ENCODE measurements around the gene COL7A1. TPM values are rescaled to one million over a fixed set of nuclear protein-coding genes. Genes with fewer than 3 reads are reported as not detected.

The COL7A1 gene
- total and polyA plus RNA-seq, 2 of the 13 experiments (the other 11 are each of a cell fraction or from before 2014, with no cell fraction given): 2.7 to 11.7 TPM

GRCh38 chr3:48587686-48588085 lies 7.4 kb downstream of the COL7A1 start:
- Histone ChIP-seq H3K27me3 (ENCODE audit: control insufficient read depth in 1 of 2, insufficient read depth in 2 of 2, low read length in 2 of 2) (0 out of 5 replicates have a peak, but pooled peaks cover 0 to 4% of the 10 kb centered on the region in 2 experiments), H3K4me2 (ENCODE audit: low read depth, low read length) (no peak overlapping the region), H3K79me2 (ENCODE audit: insufficient read depth, low read length) (no peaks in the 10 kb centered on the region), H3K4me3 (replicated peaks in 1 of 3; ENCODE audit: insufficient read depth in 1 of 3, low read depth in 2 of 3, low read length in 3 of 3) (no peak overlapping the region), H4K20me1 (ENCODE audit: insufficient read depth, low read length) (no peaks in the 10 kb centered on the region), H2AFZ (ENCODE audit: low read length) (no peak overlapping the region), H3K27ac (ENCODE audit: extremely low read length, insufficient read depth, low read length) (no peak overlapping the region), H3K36me3 (replicated peaks in 1 of 2; ENCODE audit: control insufficient read depth in 1 of 2, insufficient read depth in 2 of 2, low read length in 2 of 2) (no peaks in the 10 kb centered on the region; a peak in 1 of 5 replicates), H3K4me1 (ENCODE audit: insufficient read depth, low read length) (peaks cover 10% of the 10 kb centered on the region; the same call in 1 of the 2 replicates), H3K9me3 (ENCODE audit: low read length) (no peaks in the 10 kb centered on the region), H3K9ac (ENCODE audit: insufficient read depth, low read depth, low read length) (no peak overlapping the region)
- no CpG with 5 or more reads among the region's 11 CpGs for WGBS (ENCODE audit: low lambda C conversion rate)
- in situ Hi-C loops (cut with HindIII; ENCODE audit: extremely low pct_ligation_motif_present, low pct_unique_long_range_greater_than_20kb): no loop called here
- ChIA-PET POLR2A (no interaction called here), CTCF (ENCODE audit: low intra/inter-chr PET ratio, low total read pairs) (no interaction called here)
- FAIRE-seq (no peak), ATAC-seq (no peak), DNase-seq (ENCODE audit: low spot score) (no peak)
- no TSS peak for BruUV-seq (replicated peaks)
- intact Hi-C loops (cut with micrococcal nuclease; ENCODE audit: unreplicated experiment): no loop called here
- TF ChIP-seq NPAS2 (CRISPR knock-in tag; IDR thresholded peaks at IDR 0.05; ENCODE audit: borderline replicate concordance): no peak
- TF ChIP-seq ZZZ3 (CRISPR knock-in tag; IDR thresholded peaks at IDR 0.05; ENCODE audit: borderline replicate concordance): no peak
- no peak for TF ChIP-seq ZHX2 (IDR thresholded peaks at IDR 0.05; ENCODE audit: low read depth)
- TF ChIP-seq ZHX2 (CRISPR knock-in tag; IDR thresholded peaks at IDR 0.05; ENCODE audit: borderline replicate concordance): no peak
- no peak for TF ChIP-seq TBL1XR1 (IDR thresholded peaks at IDR 0.05; ENCODE audit: borderline replicate concordance, low read length, partially characterized antibody)
- TF ChIP-seq SALL1 (CRISPR knock-in tag; IDR thresholded peaks at IDR 0.05): no peak
- no peak for TF ChIP-seq GMEB2 (CRISPR knock-in tag; IDR thresholded peaks at IDR 0.05; ENCODE audit: low read depth)
- TF ChIP-seq ZNF18 (CRISPR knock-in tag; IDR thresholded peaks at IDR 0.05; ENCODE audit: insufficient replicate concordance): no peak
- no peak for TF ChIP-seq HNRNPH1 (optimal IDR thresholded peaks at IDR 0.05; ENCODE audit: low read depth, low read length)
- TF ChIP-seq NR2F2 (IDR thresholded peaks at IDR 0.05; ENCODE audit: borderline replicate concordance, low read depth): no peak
- TF ChIP-seq ZC3H4 (CRISPR knock-in tag; IDR thresholded peaks at IDR 0.05; ENCODE audit: borderline replicate concordance): no peak
- TF ChIP-seq ZNF431 (CRISPR knock-in tag; IDR thresholded peaks at IDR 0.05; ENCODE audit: borderline replicate concordance, low read depth): no peak
- no peak for TF ChIP-seq IRF2 (CRISPR knock-in tag; IDR thresholded peaks at IDR 0.05)
- TF ChIP-seq TIGD3 (CRISPR knock-in tag; IDR thresholded peaks at IDR 0.05; ENCODE audit: borderline replicate concordance): no peak
- no peak for TF ChIP-seq ZC3H13 (CRISPR knock-in tag; IDR thresholded peaks at IDR 0.05)

Data from HepG2 (cell line).